AG04449 (cell line): ENCODE data around the gene COPS8.

Source experiments
- CTCF ChIA-PET: fragments of 350-600 bp; formaldehyde crosslinking; extraction: SDS; loops from one replicate; lab custom pipeline; 2021; ENCODE audit warnings: antibody characterized with exemption; lab: Yijun Ruan, JAX
- POLR2A ChIA-PET: fragments of 400-600, 350-600 bp; formaldehyde crosslinking; extraction: SDS; loops from one replicate; lab custom pipeline; 2020; ENCODE audit warnings: antibody characterized with exemption, inconsistent platforms; lab: Yijun Ruan, JAX
- DNase-seq: peaks from one replicate; pipeline ENCODE4 v3.0.0-alpha.2; 2010; ENCODE audit warnings: low read depth, low spot score
- H3K4me3 ChIP-seq: 2 replicates; pipeline ENCODE4 v1.5.1; 2011; ENCODE audit warnings: low read depth, mild to moderate bottlenecking, control low read depth, low read length
- TF ChIP-seq, protein P1 (sequence below): IDR thresholded peaks from one replicate; pipeline ENCODE4 v1.5.1; 2011; ENCODE audit warnings: mild to moderate bottlenecking, moderate library complexity, low read length, control low read depth, inconsistent platforms; ENCODE audit not compliant: insufficient read depth; ENCODE audit errors: missing control alignments

The COPS8 gene

DNA sequence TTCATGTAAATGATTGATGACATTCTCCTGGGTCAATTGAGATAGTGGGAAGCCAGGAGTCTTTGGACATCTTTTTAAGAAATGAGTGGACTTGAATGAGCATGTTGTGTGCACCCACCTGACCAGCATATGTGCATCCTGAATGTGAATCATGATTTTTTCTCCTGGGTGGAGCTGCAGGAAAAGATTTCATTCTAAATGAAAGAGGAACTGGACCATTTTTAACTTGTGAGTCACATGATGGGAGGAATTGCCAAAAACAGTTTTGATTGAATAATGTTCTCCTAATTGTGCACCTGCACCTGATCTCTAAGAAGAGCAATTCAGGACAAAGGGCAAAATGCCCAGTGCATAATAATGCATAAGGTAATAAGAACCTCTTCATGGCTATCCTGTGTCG, 32.3 kb downstream of the COPS8 start:
- no peak overlapping the region for H3K4me3 ChIP-seq
- TF ChIP-seq, protein P1, sequence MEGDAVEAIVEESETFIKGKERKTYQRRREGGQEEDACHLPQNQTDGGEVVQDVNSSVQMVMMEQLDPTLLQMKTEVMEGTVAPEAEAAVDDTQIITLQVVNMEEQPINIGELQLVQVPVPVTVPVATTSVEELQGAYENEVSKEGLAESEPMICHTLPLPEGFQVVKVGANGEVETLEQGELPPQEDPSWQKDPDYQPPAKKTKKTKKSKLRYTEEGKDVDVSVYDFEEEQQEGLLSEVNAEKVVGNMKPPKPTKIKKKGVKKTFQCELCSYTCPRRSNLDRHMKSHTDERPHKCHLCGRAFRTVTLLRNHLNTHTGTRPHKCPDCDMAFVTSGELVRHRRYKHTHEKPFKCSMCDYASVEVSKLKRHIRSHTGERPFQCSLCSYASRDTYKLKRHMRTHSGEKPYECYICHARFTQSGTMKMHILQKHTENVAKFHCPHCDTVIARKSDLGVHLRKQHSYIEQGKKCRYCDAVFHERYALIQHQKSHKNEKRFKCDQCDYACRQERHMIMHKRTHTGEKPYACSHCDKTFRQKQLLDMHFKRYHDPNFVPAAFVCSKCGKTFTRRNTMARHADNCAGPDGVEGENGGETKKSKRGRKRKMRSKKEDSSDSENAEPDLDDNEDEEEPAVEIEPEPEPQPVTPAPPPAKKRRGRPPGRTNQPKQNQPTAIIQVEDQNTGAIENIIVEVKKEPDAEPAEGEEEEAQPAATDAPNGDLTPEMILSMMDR = no peak
- POLR2A ChIA-PET = no interaction called here
- CTCF ChIA-PET = interaction anchor here (0.9 to 3.2 kb wide), 6 partner anchors 10 to 454 kb away, joined by 3 to 10 read pairs (median 4); no protein-coding TSS in a partner anchor
- no peak for DNase-seq

DNA sequence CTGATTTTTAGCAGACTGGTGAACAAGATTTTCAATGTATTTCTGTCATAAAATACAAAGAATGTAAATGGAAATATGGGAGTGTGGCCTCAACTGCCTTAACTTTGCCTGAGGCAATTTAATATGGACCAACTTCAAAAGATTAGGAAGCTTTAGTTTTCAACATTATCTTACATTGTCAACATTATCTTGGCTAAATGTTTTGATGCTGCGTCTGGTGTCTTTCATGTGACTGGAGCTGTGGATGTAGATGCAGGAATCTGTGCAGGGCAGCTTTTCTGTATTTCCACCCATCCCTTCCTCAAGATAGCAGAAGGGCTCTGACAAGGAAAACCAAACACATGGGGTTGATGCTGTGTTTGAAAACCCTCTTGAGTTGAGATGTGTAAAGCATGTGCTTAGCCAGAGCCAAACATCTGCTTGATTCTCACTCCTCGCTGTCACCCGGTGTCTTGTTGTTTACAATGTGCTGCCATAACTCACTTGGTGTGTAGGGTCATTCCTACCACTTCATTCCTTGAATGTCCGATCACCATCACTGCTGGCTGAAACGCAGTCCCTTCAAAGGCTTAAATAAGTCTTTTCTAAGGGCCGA, 33.0 kb downstream of the COPS8 start:
- POLR2A ChIA-PET = no interaction called here
- DNase-seq = no peak
- TF ChIP-seq, protein P1 = no peak
- H3K4me3 ChIP-seq = no peak overlapping the region
- CTCF ChIA-PET = interaction anchor here (1.5 to 3.2 kb wide), 3 partner anchors 32 to 453 kb away, joined by 5 to 10 read pairs (median 6); no protein-coding TSS in a partner anchor

DNA sequence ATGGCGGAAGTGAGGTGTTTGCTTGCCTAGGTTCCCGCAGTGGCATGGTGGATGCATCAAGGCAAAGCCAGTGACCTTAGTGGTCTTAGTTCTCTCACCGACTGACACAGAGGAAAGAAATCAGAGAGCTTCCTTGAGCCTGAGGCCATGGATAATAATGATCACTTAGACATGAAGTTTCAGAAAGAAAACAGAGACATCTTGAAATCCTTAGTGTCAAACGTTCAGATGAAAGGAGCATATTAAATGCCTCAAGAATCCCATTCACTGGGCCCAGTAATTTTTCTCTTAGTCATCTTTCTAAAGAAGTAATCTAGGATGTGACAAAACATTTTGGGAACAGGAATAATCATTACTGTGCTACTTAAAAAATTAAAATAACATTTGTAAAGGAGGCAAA, 35.2 kb downstream of the COPS8 start:
- no peak for DNase-seq
- ChIA-PET CTCF (interaction anchor here (1.1 to 4.0 kb wide), 19 partner anchors 10 to 452 kb away, joined by 3 to 88 read pairs (median 11); no protein-coding TSS in a partner anchor), POLR2A (no interaction called here)
- TF ChIP-seq, protein P1 = no peak
- H3K4me3 ChIP-seq = no peak overlapping the region

- TF ChIP-seq, protein P1 = no peak
- ChIA-PET POLR2A (no interaction called here), CTCF (interaction anchor here (0.6 to 4.0 kb wide), 31 partner anchors 10 to 451 kb away, joined by 3 to 88 read pairs (median 6); no protein-coding TSS in a partner anchor)
- no peak overlapping the region for H3K4me3 ChIP-seq
- DNase-seq = no peak
Measured at GRCh38 chr2:237121321-237121720, 35.6 kb downstream of the COPS8 start.

- POLR2A ChIA-PET = no interaction called here
- CTCF ChIA-PET = interaction anchor here (0.6 to 4.0 kb wide), 46 partner anchors 11 to 459 kb away, joined by 3 to 88 read pairs (median 5); no protein-coding TSS in a partner anchor
- no peak overlapping the region for H3K4me3 ChIP-seq
- DNase-seq = no peak
- TF ChIP-seq, protein P1 = peak; percentile 63
Measured at GRCh38 chr2:237122214-237122666, 36.6 kb downstream of the COPS8 start.

GRCh38 chr2:237124820-237125219, 39.1 kb downstream of the COPS8 start:
- POLR2A ChIA-PET = no interaction called here
- DNase-seq = no peak
- CTCF ChIA-PET = interaction anchor here (1.1 to 3.1 kb wide), 5 partner anchors 10 to 447 kb away, joined by 4 to 19 read pairs (median 5); no protein-coding TSS in a partner anchor
- no peak overlapping the region for H3K4me3 ChIP-seq
- TF ChIP-seq, protein P1 = no peak
